ENCODE results near the gene ZNF688. TPM values are rescaled to one million over a fixed set of nuclear protein-coding genes. Genes with fewer than 3 reads are reported as not detected.

ZNF688 gene
- total and polyA plus RNA-seq, 2 of the 13 experiments (the other 11 are each of a cell fraction or from before 2014, with no cell fraction given) = 2.4 to 5.4 TPM

DNA sequence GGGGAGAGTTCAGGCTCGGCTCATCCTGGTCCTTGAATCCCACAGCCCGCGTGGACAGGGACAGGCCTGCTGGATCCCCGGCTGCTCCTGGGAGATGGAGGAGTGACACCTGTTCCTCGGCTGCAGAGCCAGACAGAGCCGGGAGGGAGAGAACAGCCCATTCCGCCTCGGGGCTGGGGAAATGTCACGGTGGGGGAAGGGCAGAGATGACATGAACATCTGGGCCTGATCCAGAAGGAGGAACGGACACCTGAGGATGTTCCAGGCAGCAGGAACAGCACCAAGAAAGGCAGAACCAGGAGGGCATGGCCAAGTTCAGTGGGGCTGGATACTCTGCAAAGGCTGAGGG is 15.4 kb downstream of the ZNF688 start:
- peaks cover 49% of the 10 kb centered on the region for H3K4me1 ChIP-seq (ENCODE audit: insufficient read depth, low read length)
- H3K79me2 ChIP-seq (ENCODE audit: insufficient read depth, low read length) = peaks cover 21% of the 10 kb centered on the region
- ChIA-PET POLR2A (interaction anchor here (4.0 kb wide), 1 partner anchor 20 kb away, joined by 187 read pairs; the partner anchor contains the start of gene ZNF747), CTCF (ENCODE audit: low intra/inter-chr PET ratio, low total read pairs) (no interaction called here)
- no peaks in the 10 kb centered on the region for H4K20me1 ChIP-seq (ENCODE audit: insufficient read depth, low read length)
- peaks cover 0 to 25% of the 10 kb centered on the region in 2 experiments; a peak in 4 of 5 replicates for H3K36me3 ChIP-seq (replicated peaks in 1 of 2; ENCODE audit: control insufficient read depth in 1 of 2, insufficient read depth in 2 of 2, low read length in 2 of 2)
- no peak overlapping the region for H3K27ac ChIP-seq (ENCODE audit: extremely low read length, insufficient read depth, low read length)
- ATAC-seq (no peak), FAIRE-seq (no peak), DNase-seq (ENCODE audit: low spot score) (no peak)
- H3K9ac ChIP-seq (ENCODE audit: insufficient read depth, low read depth, low read length) = no peak overlapping the region; the same call in 1 of the 2 replicates
- H2AFZ ChIP-seq (ENCODE audit: low read length) = no peak overlapping the region
- no peaks in the 10 kb centered on the region for H3K9me3 ChIP-seq (ENCODE audit: low read length)
- WGBS (ENCODE audit: low lambda C conversion rate) = 91% methylated on average over 10 of the region's 10 CpGs
- intact Hi-C loops (cut with micrococcal nuclease; ENCODE audit: unreplicated experiment) (loop anchor here (5.0 kb wide), 1 partner anchor 41 kb away; no protein-coding TSS in a partner anchor), in situ Hi-C loops (cut with HindIII; ENCODE audit: extremely low pct_ligation_motif_present, low pct_unique_long_range_greater_than_20kb) (no loop called here)
- H3K4me2 ChIP-seq (ENCODE audit: low read depth, low read length) = peak overlapping the region; percentile 93; the same call in 1 of the 2 replicates
- no peaks in the 10 kb centered on the region for H3K27me3 ChIP-seq (ENCODE audit: control insufficient read depth in 1 of 2, insufficient read depth in 2 of 2, low read length in 2 of 2)
- no TSS peak for BruUV-seq (replicated peaks)
- 0 out of 2 replicates have a peak, but pooled peaks have one; percentile 40 for TF ChIP-seq ZNF772 (CRISPR knock-in tag; IDR thresholded peaks at IDR 0.05)
- TF ChIP-seq, protein P1, sequence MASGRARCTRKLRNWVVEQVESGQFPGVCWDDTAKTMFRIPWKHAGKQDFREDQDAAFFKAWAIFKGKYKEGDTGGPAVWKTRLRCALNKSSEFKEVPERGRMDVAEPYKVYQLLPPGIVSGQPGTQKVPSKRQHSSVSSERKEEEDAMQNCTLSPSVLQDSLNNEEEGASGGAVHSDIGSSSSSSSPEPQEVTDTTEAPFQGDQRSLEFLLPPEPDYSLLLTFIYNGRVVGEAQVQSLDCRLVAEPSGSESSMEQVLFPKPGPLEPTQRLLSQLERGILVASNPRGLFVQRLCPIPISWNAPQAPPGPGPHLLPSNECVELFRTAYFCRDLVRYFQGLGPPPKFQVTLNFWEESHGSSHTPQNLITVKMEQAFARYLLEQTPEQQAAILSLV (CRISPR knock-in tag; IDR thresholded peaks at IDR 0.05; ENCODE audit: borderline replicate concordance) = no peak
- TF ChIP-seq ZNF441 (CRISPR knock-in tag; IDR thresholded peaks at IDR 0.05; ENCODE audit: borderline replicate concordance) = peak; percentile 73; the same call in 1 of the 2 replicates
- H3K4me3 ChIP-seq (replicated peaks in 1 of 3; ENCODE audit: insufficient read depth in 1 of 3, low read depth in 2 of 3, low read length in 3 of 3) = peak overlapping the region in 1 of 3 experiments; percentile 27; a peak in 1 of 6 replicates

DNA sequence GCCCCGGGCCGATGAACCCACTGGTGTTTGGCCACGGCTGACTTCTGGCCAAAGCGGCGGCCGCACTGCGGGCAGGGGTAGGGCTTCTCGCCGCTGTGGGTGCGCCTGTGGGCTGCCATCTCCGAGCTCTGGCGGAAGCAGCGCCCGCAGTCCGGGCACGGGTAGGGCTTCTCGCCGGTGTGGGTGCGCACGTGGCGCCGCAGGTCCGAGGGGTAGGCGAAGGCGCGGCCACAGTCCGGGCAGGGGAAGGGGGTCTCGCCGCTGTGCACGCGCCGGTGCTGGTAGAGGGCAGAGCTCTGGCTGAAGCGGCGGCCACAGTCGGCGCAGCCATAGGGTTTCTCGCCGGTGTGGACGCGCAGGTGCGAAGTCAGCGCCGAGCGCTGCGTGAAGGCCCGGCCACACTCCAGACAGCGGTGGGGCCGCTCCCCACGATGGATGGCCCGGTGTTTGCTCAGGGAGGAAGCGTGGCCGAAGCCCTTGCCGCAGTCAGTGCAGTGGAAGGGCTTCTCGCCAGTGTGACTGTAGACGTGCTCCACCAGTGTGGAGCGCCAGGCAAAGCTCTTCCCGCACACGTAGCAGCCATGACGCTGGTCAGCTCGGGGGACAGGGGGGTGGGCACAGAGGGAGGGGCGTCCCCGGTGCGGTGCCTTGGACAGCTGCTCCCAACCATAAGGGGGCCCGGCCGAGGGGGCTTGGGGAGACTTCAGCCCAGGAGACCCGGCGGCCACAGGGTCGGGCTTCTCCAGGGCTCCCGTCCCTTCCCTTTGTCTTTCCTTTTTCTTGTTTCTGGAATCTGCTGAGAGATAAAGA is 16.0 kb downstream of the ZNF688 start:
- no peak for DNase-seq (ENCODE audit: low spot score)
- H3K4me3 ChIP-seq (replicated peaks in 1 of 3; ENCODE audit: insufficient read depth in 1 of 3, low read depth in 2 of 3, low read length in 3 of 3) = no peak overlapping the region
- POLR2A ChIA-PET = interaction anchor here (0.7 to 1.5 kb wide), 4 partner anchors 16 to 199 kb away, joined by 3 to 4 read pairs (median 3); partner anchors contain the start of genes DCTPP1 and ZNF688
- H3K79me2 ChIP-seq (ENCODE audit: insufficient read depth, low read length) = peaks cover 21% of the 10 kb centered on the region
- no peak overlapping the region for H3K9ac ChIP-seq (ENCODE audit: insufficient read depth, low read depth, low read length)
- in situ Hi-C loops (cut with HindIII; ENCODE audit: extremely low pct_ligation_motif_present, low pct_unique_long_range_greater_than_20kb) (no loop called here), intact Hi-C loops (cut with micrococcal nuclease; ENCODE audit: unreplicated experiment) (loop anchor here (5.0 kb wide), 1 partner anchor 42 kb away; no protein-coding TSS in a partner anchor)
- no TSS peak for BruUV-seq (replicated peaks)
- WGBS (ENCODE audit: low lambda C conversion rate) = 97% methylated on average over 69 of the region's 69 CpGs
- FAIRE-seq = no peak
- no peaks in the 10 kb centered on the region for H4K20me1 ChIP-seq (ENCODE audit: insufficient read depth, low read length)
- no peak overlapping the region for H3K27ac ChIP-seq (ENCODE audit: extremely low read length, insufficient read depth, low read length)
- peaks cover 0 to 25% of the 10 kb centered on the region in 2 experiments; a peak in 4 of 5 replicates for H3K36me3 ChIP-seq (replicated peaks in 1 of 2; ENCODE audit: control insufficient read depth in 1 of 2, insufficient read depth in 2 of 2, low read length in 2 of 2)
- H3K9me3 ChIP-seq (ENCODE audit: low read length) = no peaks in the 10 kb centered on the region
- H3K27me3 ChIP-seq (ENCODE audit: control insufficient read depth in 1 of 2, insufficient read depth in 2 of 2, low read length in 2 of 2) = no peaks in the 10 kb centered on the region
- no peak overlapping the region; the same call in 1 of the 2 replicates for H3K4me2 ChIP-seq (ENCODE audit: low read depth, low read length)
- H2AFZ ChIP-seq (ENCODE audit: low read length) = no peak overlapping the region
- no peak for ATAC-seq
- CTCF ChIA-PET (ENCODE audit: low intra/inter-chr PET ratio, low total read pairs) = no interaction called here
- H3K4me1 ChIP-seq (ENCODE audit: insufficient read depth, low read length) = peaks cover 49% of the 10 kb centered on the region
- TF ChIP-seq ZNF816 (CRISPR knock-in tag; IDR thresholded peaks at IDR 0.05; ENCODE audit: borderline replicate concordance) (no peak), MTA1 (CRISPR knock-in tag; IDR thresholded peaks at IDR 0.05; ENCODE audit: borderline replicate concordance) (peak; percentile 35; the same call in 1 of the 2 replicates), ZBTB38 (CRISPR knock-in tag; IDR thresholded peaks at IDR 0.05) (peak; percentile 48; the same call in 1 of the 2 replicates), AGO2 (optimal IDR thresholded peaks at IDR 0.05; ENCODE audit: low read depth, low read length) (peak; percentile 80)
- TF ChIP-seq, protein P2, sequence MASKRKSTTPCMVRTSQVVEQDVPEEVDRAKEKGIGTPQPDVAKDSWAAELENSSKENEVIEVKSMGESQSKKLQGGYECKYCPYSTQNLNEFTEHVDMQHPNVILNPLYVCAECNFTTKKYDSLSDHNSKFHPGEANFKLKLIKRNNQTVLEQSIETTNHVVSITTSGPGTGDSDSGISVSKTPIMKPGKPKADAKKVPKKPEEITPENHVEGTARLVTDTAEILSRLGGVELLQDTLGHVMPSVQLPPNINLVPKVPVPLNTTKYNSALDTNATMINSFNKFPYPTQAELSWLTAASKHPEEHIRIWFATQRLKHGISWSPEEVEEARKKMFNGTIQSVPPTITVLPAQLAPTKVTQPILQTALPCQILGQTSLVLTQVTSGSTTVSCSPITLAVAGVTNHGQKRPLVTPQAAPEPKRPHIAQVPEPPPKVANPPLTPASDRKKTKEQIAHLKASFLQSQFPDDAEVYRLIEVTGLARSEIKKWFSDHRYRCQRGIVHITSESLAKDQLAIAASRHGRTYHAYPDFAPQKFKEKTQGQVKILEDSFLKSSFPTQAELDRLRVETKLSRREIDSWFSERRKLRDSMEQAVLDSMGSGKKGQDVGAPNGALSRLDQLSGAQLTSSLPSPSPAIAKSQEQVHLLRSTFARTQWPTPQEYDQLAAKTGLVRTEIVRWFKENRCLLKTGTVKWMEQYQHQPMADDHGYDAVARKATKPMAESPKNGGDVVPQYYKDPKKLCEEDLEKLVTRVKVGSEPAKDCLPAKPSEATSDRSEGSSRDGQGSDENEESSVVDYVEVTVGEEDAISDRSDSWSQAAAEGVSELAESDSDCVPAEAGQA (IDR thresholded peaks at IDR 0.05; ENCODE audit: low read depth) = no peak
- TF ChIP-seq, protein P2 (CRISPR knock-in tag; IDR thresholded peaks at IDR 0.05; ENCODE audit: borderline replicate concordance) = no peak

Data from HepG2 (cell line).